Transverse colon (tissue), 3 donors: ENCODE data around the gene CHMP1A.
"Not testable (repeated sequence)": the region's sequence is repeated elsewhere in the genome, so short reads cannot be mapped to it uniquely, and the experiment has no call there.

Experiments
- CTCF ChIP-seq, 5 experiments: fragments of 200-600 bp in 3 of 5; fragments of 450-650 bp in 2 of 5; sonication (generic) in 3 of 5; IDR thresholded peaks; 1 replicate in 2 of 5; 2 replicates in 3 of 5; pipeline ENCODE4 v1.5.1; 2016 to 2017; ENCODE audit warnings: antibody characterized with exemption in 5 of 5, inconsistent platforms in 3 of 5, mild to moderate bottlenecking in 2 of 5, moderate library complexity in 1 of 5
- POLR2A ChIP-seq: fragments of 450-650 bp; IDR thresholded peaks from one replicate; pipeline ENCODE4 v1.6.1; 2016; ENCODE audit warnings: antibody characterized with exemption, mild to moderate bottlenecking, moderate library complexity

GRCh38 chr16:89664238-89664637, 6.7 kb upstream of the CHMP1A start:
- TF ChIP-seq CTCF (IDR thresholded peaks at IDR 0.05); POLR2A: not testable (repeated sequence)
